Sigmoid colon (tissue), 7 donors: ENCODE results near the gene ARHGAP6. TPM values are rescaled to one million over a fixed set of nuclear protein-coding genes. Genes with fewer than 3 reads are reported as not detected.

ENCODE experiments used
- DNase-seq: peaks from one replicate; pipeline ENCODE4 v3.0.0-alpha.2; 2019
- H3K27ac ChIP-seq, 4 donors: fragments of 200-600 bp; sonication (generic); one replicate each; pipeline ENCODE4 v1.5.1; 2016 to 2019; ENCODE audit warnings: mild to moderate bottlenecking in 1 of 4
- H3K27me3 ChIP-seq, 3 donors: fragments of 200-600 bp; sonication (generic); one replicate each; pipeline ENCODE4 v1.5.1; 2019; ENCODE audit warnings: mild to moderate bottlenecking in 1 of 3
- H3K36me3 ChIP-seq, 4 donors: fragments of 200-600 bp; sonication (generic); one replicate each; pipeline ENCODE4 v1.5.1; 2016 to 2019
- H3K4me1 ChIP-seq, 4 donors: fragments of 200-600 bp; sonication (generic); one replicate each; pipeline ENCODE4 v1.5.1; 2017 to 2019
- H3K4me3 ChIP-seq, 4 donors: fragments of 200-600 bp; sonication (generic); one replicate each; pipeline ENCODE4 v1.5.1; 2017 to 2019; ENCODE audit warnings: mild to moderate bottlenecking in 2 of 4, moderate library complexity in 1 of 4
- H3K9me3 ChIP-seq, 4 donors: fragments of 200-600 bp in 3 of 4; sonication (generic) in 3 of 4; one replicate each; pipeline versions ENCODE4 v1.5.1 to v1.6.1; 2013 to 2019
- CTCF ChIP-seq, 4 experiments: fragments of 450-650 bp in 3 of 4; fragments of 200-600 bp in 1 of 4; IDR thresholded peaks; one replicate each; pipeline ENCODE4 v1.5.1; 2016 to 2019; ENCODE audit warnings: antibody characterized with exemption in 4 of 4, mild to moderate bottlenecking in 3 of 4, moderate library complexity in 2 of 4
- EP300 ChIP-seq, 4 donors: sonication (generic); formaldehyde crosslinking; IDR thresholded peaks; one replicate each; pipeline ENCODE4 v1.6.1; 2017; ENCODE audit warnings: antibody characterized with exemption in 4 of 4
- POLR2A ChIP-seq, 2 donors: fragments of 450-650 bp; IDR thresholded peaks; one replicate each; pipeline ENCODE4 v1.6.1; 2016; ENCODE audit warnings: antibody characterized with exemption in 2 of 2, mild to moderate bottlenecking in 2 of 2, moderate library complexity in 2 of 2
- POLR2AphosphoS5 ChIP-seq, 4 donors: sonication (generic); formaldehyde crosslinking; IDR thresholded peaks; one replicate each; pipeline ENCODE4 v1.6.1; 2017; ENCODE audit warnings: antibody characterized with exemption in 4 of 4
- WGBS, 2 donors: extraction: QIAGEN DNeasy Blood & Tissue Kit; methylation state at CpG; one replicate each; pipeline ENCODE4 v1.1.7; 2013; 5-methylcytosine and 5-hydroxymethylcytosine counted together
- intact Hi-C: fragments of 100-400 bp; cut with DNase I; formaldehyde crosslinking; loops from one replicate; pipeline ENCODE4 v1.15.1; 2023
- polyA plus RNA-seq, 3 donors: library from polyadenylated mRNA; stranded (reverse); fragments of 200-250 nt; gene quantifications; one replicate each; pipeline ENCODE4 v1.2.3, GENCODE V29; 2013
- total RNA-seq, 4 donors: library from RNA; depleted of rRNA; stranded (reverse); fragments of >200 nt; gene quantifications; one replicate each; pipeline ENCODE4 v1.1.0, GENCODE V29; 2016
- donor health status: healthy with polysubstance abuse.
- donor health status: Bipolar disorder and iron deficiency.
- donor health status: healthy.

The ARHGAP6 gene
- total and polyA plus RNA-seq, 7 donors, result 1.4 to 47.6 (median 36.2) TPM

GRCh38 chrX:11458170-11458569 lies 207.6 kb downstream of the ARHGAP6 start:
- no peaks in the 10 kb centered on the region for H3K9me3 ChIP-seq
- WGBS, 2 donors, result 77 to 78% methylated on average over 3 of the region's 3 CpGs
- H3K4me1 ChIP-seq, result peaks cover 0 to 18% (median 8%) of the 10 kb centered on the region in 4 donors
- H3K27me3 ChIP-seq, result no peaks in the 10 kb centered on the region
- intact Hi-C loops, result no loop called here
- H3K4me3 ChIP-seq, result no peak overlapping the region
- no peaks in the 10 kb centered on the region for H3K36me3 ChIP-seq
- peak overlapping the region; percentile 17 to 53 (median 38) for H3K27ac ChIP-seq
- TF ChIP-seq EP300 (IDR thresholded peaks at IDR 0.05) (no peak), CTCF (IDR thresholded peaks at IDR 0.05) (no peak), POLR2AphosphoS5 (IDR thresholded peaks at IDR 0.05) (no peak), POLR2A (IDR thresholded peaks at IDR 0.05) (no peak)
- no peak for DNase-seq

- Histone ChIP-seq H3K4me1 (peaks cover 0 to 28% (median 16%) of the 10 kb centered on the region in 4 donors), H3K27me3 (no peaks in the 10 kb centered on the region), H3K36me3 (no peaks in the 10 kb centered on the region), H3K4me3 (no peak overlapping the region), H3K9me3 (no peaks in the 10 kb centered on the region), H3K27ac (peak overlapping the region in 2 of 4 donors; percentile 59 to 68)
- TF ChIP-seq POLR2A (IDR thresholded peaks at IDR 0.05) (no peak), EP300 (IDR thresholded peaks at IDR 0.05) (no peak), CTCF (IDR thresholded peaks at IDR 0.05) (no peak), POLR2AphosphoS5 (IDR thresholded peaks at IDR 0.05) (no peak)
- WGBS, 2 donors, result 73 to 88% methylated on average over 5 of the region's 5 CpGs
- intact Hi-C loops, result no loop called here
- no peak for DNase-seq
These were observed 214.6 kb downstream of the ARHGAP6 start for GRCh38 chrX:11451151-11451550.

- Histone ChIP-seq H3K9me3 (no peaks in the 10 kb centered on the region), H3K36me3 (no peaks in the 10 kb centered on the region), H3K27ac (peak overlapping the region; percentile 23 to 68 (median 42)), H3K4me1 (peaks cover 0 to 34% (median 22%) of the 10 kb centered on the region in 4 donors), H3K4me3 (no peak overlapping the region), H3K27me3 (no peaks in the 10 kb centered on the region)
- 86 to 88% methylated on average over 8 of the region's 8 CpGs for WGBS, 2 donors
- intact Hi-C loops, result no loop called here
- TF ChIP-seq POLR2AphosphoS5 (IDR thresholded peaks at IDR 0.05) (no peak), POLR2A (IDR thresholded peaks at IDR 0.05) (no peak), CTCF (IDR thresholded peaks at IDR 0.05) (no peak), EP300 (IDR thresholded peaks at IDR 0.05) (no peak)
- no peak for DNase-seq
These were observed 215.4 kb downstream of the ARHGAP6 start for GRCh38 chrX:11450354-11450753.

- Histone ChIP-seq H3K27me3 (no peaks in the 10 kb centered on the region), H3K27ac (peak overlapping the region in 3 of 4 donors; percentile 23 to 68 (median 59)), H3K4me1 (peaks cover 0 to 37% (median 23%) of the 10 kb centered on the region in 4 donors), H3K36me3 (no peaks in the 10 kb centered on the region), H3K4me3 (no peak overlapping the region), H3K9me3 (no peaks in the 10 kb centered on the region)
- no peak for TF ChIP-seq POLR2A (IDR thresholded peaks at IDR 0.05)
- no peak for TF ChIP-seq EP300 (IDR thresholded peaks at IDR 0.05)
- no peak for TF ChIP-seq POLR2AphosphoS5 (IDR thresholded peaks at IDR 0.05)
- no peak for TF ChIP-seq CTCF (IDR thresholded peaks at IDR 0.05)
- intact Hi-C loops, result no loop called here
- 90 to 94% methylated on average over 2 of the region's 2 CpGs for WGBS, 2 donors
- no peak for DNase-seq
These were observed 216.1 kb downstream of the ARHGAP6 start for GRCh38 chrX:11449613-11450012.

GRCh38 chrX:11447418-11447817 lies 218.3 kb downstream of the ARHGAP6 start:
- intact Hi-C loops, result no loop called here
- 59 to 82% methylated on average over 1 of the region's 1 CpG for WGBS, 2 donors

More at GRCh38 chrX:11447418-11447817, 218.3 kb downstream of the ARHGAP6 start:
- peak overlapping the region; percentile 44 to 76 (median 64) for H3K27ac ChIP-seq
- H3K4me3 ChIP-seq, result no peak overlapping the region
- peaks cover 0 to 37% (median 23%) of the 10 kb centered on the region in 4 donors for H3K4me1 ChIP-seq
- no peak for TF ChIP-seq EP300 (IDR thresholded peaks at IDR 0.05)
- peak in 2 of 4 donors; percentile 9 to 12 for TF ChIP-seq POLR2AphosphoS5 (IDR thresholded peaks at IDR 0.05)
- H3K9me3 ChIP-seq, result no peaks in the 10 kb centered on the region
- no peaks in the 10 kb centered on the region for H3K36me3 ChIP-seq
- H3K27me3 ChIP-seq, result no peaks in the 10 kb centered on the region
- no peak for DNase-seq
